CD4-positive, alpha-beta T cell (primary cell): ENCODE data around the gene HASPIN. TPM values are rescaled to one million over a fixed set of nuclear protein-coding genes. Genes with fewer than 3 reads are reported as not detected.

ENCODE experiments used
- ATAC-seq: fragments of 200-7000 bp; cut with Tn5 transposase; one replicate; pipeline ENCODE4 v1.10.0; 2022; ENCODE audit warnings: mild to moderate bottlenecking; ENCODE audit not compliant: poor library complexity
- CTCF ChIA-PET: fragments of 350-600 bp; sonication (Branson Sonifier 250); formaldehyde crosslinking; loops from one replicate; lab custom pipeline; 2021; ENCODE audit warnings: antibody characterized with exemption, inconsistent platforms; lab: Charles Lee
- POLR2A ChIA-PET: fragments of 350-600 bp; sonication (Branson Sonifier 250); formaldehyde crosslinking; loops from one replicate; lab custom pipeline; 2021; ENCODE audit warnings: antibody characterized with exemption, inconsistent platforms; lab: Charles Lee
- DNase-seq, 14 experiments: peaks; one replicate each; pipeline ENCODE4 v3.0.0-alpha.2; 2013 to 2020; ENCODE audit warnings: mixed read lengths in 2 of 14
- H3K27ac ChIP-seq, 2 donors: one replicate each; pipeline versions ENCODE4 v1.5.1 to v1.7.0; 2013; ENCODE audit warnings: low read length in 2 of 2, low read depth in 1 of 2, mild to moderate bottlenecking in 1 of 2
- H3K27me3 ChIP-seq, 2 experiments: 1 replicate in 1 of 2; 2 replicates in 1 of 2; pipeline versions ENCODE4 v1.6.1 to v1.7.0; 2013; ENCODE audit warnings: low read length in 2 of 2, control low read depth in 1 of 2, mild to moderate bottlenecking in 1 of 2, moderate library complexity in 1 of 2; ENCODE audit not compliant: insufficient read depth in 2 of 2, control insufficient read depth in 1 of 2
- H3K36me3 ChIP-seq: one replicate; pipeline ENCODE4 v1.6.1; 2013; ENCODE audit warnings: low read length, control low read depth; ENCODE audit not compliant: insufficient read depth
- H3K4me1 ChIP-seq: one replicate; pipeline ENCODE4 v1.6.1; 2013; ENCODE audit warnings: low read length, control low read depth; ENCODE audit not compliant: insufficient read depth
- H3K4me3 ChIP-seq: one replicate; pipeline ENCODE4 v1.5.1; 2013; ENCODE audit warnings: mild to moderate bottlenecking, low read length, moderate library complexity
- H3K9me3 ChIP-seq, 2 experiments: 1 replicate in 1 of 2; 2 replicates in 1 of 2; pipeline versions ENCODE4 v1.6.1 to v1.7.0; 2013; ENCODE audit warnings: low read length in 2 of 2, mild to moderate bottlenecking in 2 of 2, control low read depth in 1 of 2, moderate library complexity in 1 of 2; ENCODE audit not compliant: control insufficient read depth in 1 of 2, insufficient read depth in 1 of 2
- H3K27ac Mint-ChIP-seq: one replicate; pipeline ENCODE4 v1.8.0; 2020; ENCODE audit warnings: mixed read lengths
- H3K27me3 Mint-ChIP-seq: one replicate; pipeline ENCODE4 v1.8.0; 2021; ENCODE audit warnings: mixed read lengths
- H3K36me3 Mint-ChIP-seq: one replicate; pipeline ENCODE4 v1.8.0; 2021; ENCODE audit warnings: low read depth, mixed read lengths
- H3K4me1 Mint-ChIP-seq: one replicate; pipeline ENCODE4 v1.8.0; 2021; ENCODE audit warnings: low read depth, mixed read lengths
- H3K4me3 Mint-ChIP-seq: one replicate; pipeline ENCODE4 v1.8.0; 2020; ENCODE audit warnings: mild to moderate bottlenecking, mixed read lengths
- H3K9me3 Mint-ChIP-seq: one replicate; pipeline ENCODE4 v1.8.0; 2020; ENCODE audit warnings: mixed read lengths
- CTCF ChIP-seq: fragments of 200-600 bp; IDR thresholded peaks from one replicate; pipeline ENCODE4 v1.8.0; 2022; ENCODE audit warnings: antibody characterized with exemption, mild to moderate bottlenecking
- intact Hi-C, 2 experiments: fragments of 100-400 bp; cut with DNase I in 1 of 2; cut with micrococcal nuclease in 1 of 2; formaldehyde crosslinking; loops; one replicate each; pipeline versions ENCODE4 v1.15.1 to v1.9.0; 2023 to 2025; cut with DNase I, micrococcal nuclease
- total RNA-seq, 174 experiments: library from RNA in 2 of 174; stranded (reverse) in 2 of 174; gene quantifications; one replicate each; pipeline ENCODE4 v1.2.3 and lab custom pipeline; 2021 to 2026

HASPIN gene
- total RNA-seq, 2 experiments from 2014 or later, result 0.22 to 0.25 TPM

GRCh38 chr17:3773511-3773910 is 49.8 kb downstream of the HASPIN start:
- no peaks in the 10 kb centered on the region for H3K27me3 Mint-ChIP-seq
- no peak for TF ChIP-seq CTCF
- Histone ChIP-seq H3K36me3 (no peaks in the 10 kb centered on the region), H3K4me1 (peaks cover 25% of the 10 kb centered on the region), H3K9me3 (no peaks in the 10 kb centered on the region), H3K27me3 (no peaks in the 10 kb centered on the region), H3K4me3 (no peak overlapping the region), H3K27ac (no peak overlapping the region)
- no peak for ATAC-seq
- no peak for DNase-seq
- H3K4me3 Mint-ChIP-seq, result no peak overlapping the region
- intact Hi-C loops, result no loop called here
- ChIA-PET POLR2A (no interaction called here), CTCF (no interaction called here)
- no peak overlapping the region for H3K27ac Mint-ChIP-seq
- H3K4me1 Mint-ChIP-seq, result peaks cover 36% of the 10 kb centered on the region
- peaks cover under 1% of the 10 kb centered on the region for H3K9me3 Mint-ChIP-seq
- no peaks in the 10 kb centered on the region for H3K36me3 Mint-ChIP-seq

GRCh38 chr17:3773966-3774365 is 50.3 kb downstream of the HASPIN start:
- ATAC-seq (no peak), DNase-seq (no peak)
- Histone ChIP-seq H3K27ac (no peak overlapping the region), H3K4me1 (peaks cover 20% of the 10 kb centered on the region), H3K27me3 (no peaks in the 10 kb centered on the region), H3K4me3 (no peak overlapping the region), H3K9me3 (no peaks in the 10 kb centered on the region), H3K36me3 (no peaks in the 10 kb centered on the region)
- intact Hi-C loops, result no loop called here
- Mint-ChIP-seq H3K9me3 (no peaks in the 10 kb centered on the region), H3K27ac (no peak overlapping the region), H3K4me1 (peaks cover 32% of the 10 kb centered on the region), H3K27me3 (no peaks in the 10 kb centered on the region), H3K4me3 (no peak overlapping the region), H3K36me3 (no peaks in the 10 kb centered on the region)
- CTCF ChIA-PET, result no interaction called here
- no peak for TF ChIP-seq CTCF
- POLR2A ChIA-PET, result no interaction called here

Other genes starting within 250 kb of the HASPIN start
- not detected for gene ASPA, start 247.9 kb upstream of the HASPIN start, total RNA-seq
- gene TRPV3, start 166.1 kb upstream of the HASPIN start, total RNA-seq, result under 1 TPM; 0.25 to 0.56 TPM
- gene TRPV1, start 114.5 kb upstream of the HASPIN start, total RNA-seq, result 1 to 10 TPM; 2.3 to 2.8 TPM
- gene SHPK, start 87.7 kb upstream of the HASPIN start, total RNA-seq, result 1 to 10 TPM; 3.4 TPM
- 1 to 10 TPM; 3.3 to 4.9 TPM for gene CTNS, start 87.1 kb upstream of the HASPIN start, total RNA-seq
- 1 to 10 TPM; 6.0 to 6.6 TPM for gene TAX1BP3, start 55.3 kb upstream of the HASPIN start, total RNA-seq
- gene EMC6, start 55.1 kb upstream of the HASPIN start, total RNA-seq, result 10 to 100 TPM; 28.8 to 29.6 TPM
- gene P2RX5, start 27.7 kb upstream of the HASPIN start, total RNA-seq, result 10 to 100 TPM; 14.3 to 16.0 TPM
- gene ITGAE, start 77.3 kb downstream of the HASPIN start, total RNA-seq, result 10 to 100 TPM; 15.8 to 18.3 TPM
- gene NCBP3, start 122.3 kb downstream of the HASPIN start, total RNA-seq, result 10 to 100 TPM; 25.0 to 29.5 TPM
- gene CAMKK1, start 169.2 kb downstream of the HASPIN start, total RNA-seq, result 1 to 10 TPM; 4.8 to 4.9 TPM
- gene P2RX1, start 192.6 kb downstream of the HASPIN start, total RNA-seq, result 1 to 10 TPM in 1 of 2 experiments, under 1 TPM in 1; 0.34 to 1.0 TPM
- gene ATP2A3, start 240.5 kb downstream of the HASPIN start, total RNA-seq, result 100 to 1,000 TPM; 197 to 199 TPM